Peyer's patch (tissue), 4 donors: ENCODE results near the gene HNRNPL. TPM values are rescaled to one million over a fixed set of nuclear protein-coding genes. Genes with fewer than 3 reads are reported as not detected.
A peak's percentile ranks its signal among the peaks of the same experiment; 100 is the strongest.
"Not testable (repeated sequence)": the region's sequence is repeated elsewhere in the genome, so short reads cannot be mapped to it uniquely, and the experiment has no call there.

Experiments used
- DNase-seq, 3 donors: peaks; one replicate each; pipeline ENCODE4 v3.0.0-alpha.2; 2017 to 2019
- H3K27ac ChIP-seq, 4 donors: fragments of 200-600 bp; sonication (generic); one replicate each; pipeline ENCODE4 v1.5.1; 2016 to 2019
- H3K27me3 ChIP-seq, 2 donors: fragments of 200-600 bp; sonication (generic); one replicate each; pipeline ENCODE4 v1.5.1; 2019
- H3K36me3 ChIP-seq, 3 donors: fragments of 200-600 bp; sonication (generic); one replicate each; pipeline ENCODE4 v1.5.1; 2016 to 2019
- H3K4me1 ChIP-seq, 4 donors: fragments of 200-600 bp; sonication (generic); one replicate each; pipeline ENCODE4 v1.5.1; 2016 to 2019
- H3K4me3 ChIP-seq, 4 donors: fragments of 200-600 bp; sonication (generic); 1 replicate in 3 of 4; 2 replicates in 1 of 4; pipeline ENCODE4 v1.5.1; 2016 to 2019; ENCODE audit warnings: mild to moderate bottlenecking in 1 of 4
- H3K9me3 ChIP-seq, 4 donors: fragments of 200-600 bp; sonication (generic); one replicate each; pipeline ENCODE4 v1.5.1; 2016 to 2019; ENCODE audit warnings: mild to moderate bottlenecking in 1 of 4
- POLR2A ChIP-seq, 2 donors: fragments of 450-650 bp; IDR thresholded peaks; one replicate each; pipeline ENCODE4 v1.5.1; 2017; ENCODE audit warnings: antibody characterized with exemption in 2 of 2, mild to moderate bottlenecking in 2 of 2, moderate library complexity in 2 of 2
- total RNA-seq, 4 donors: library from RNA; depleted of rRNA; stranded (reverse); fragments of >200 nt; gene quantifications; one replicate each; pipeline ENCODE4 v1.1.0, GENCODE V29; 2016
- TF ChIP-seq, protein P1 (sequence below), 6 experiments: fragments of 450-650 bp in 4 of 6; fragments of 200-600 bp in 2 of 6; sonication (generic) in 1 of 6; IDR thresholded peaks; one replicate each; pipeline ENCODE4 v1.5.1; 2017 to 2019; ENCODE audit warnings: antibody characterized with exemption in 6 of 6, mild to moderate bottlenecking in 3 of 6, moderate library complexity in 1 of 6

The HNRNPL gene
- total RNA-seq, 4 donors from 2014 or later = 149 to 229 (median 186) TPM

- TF ChIP-seq, protein P1, sequence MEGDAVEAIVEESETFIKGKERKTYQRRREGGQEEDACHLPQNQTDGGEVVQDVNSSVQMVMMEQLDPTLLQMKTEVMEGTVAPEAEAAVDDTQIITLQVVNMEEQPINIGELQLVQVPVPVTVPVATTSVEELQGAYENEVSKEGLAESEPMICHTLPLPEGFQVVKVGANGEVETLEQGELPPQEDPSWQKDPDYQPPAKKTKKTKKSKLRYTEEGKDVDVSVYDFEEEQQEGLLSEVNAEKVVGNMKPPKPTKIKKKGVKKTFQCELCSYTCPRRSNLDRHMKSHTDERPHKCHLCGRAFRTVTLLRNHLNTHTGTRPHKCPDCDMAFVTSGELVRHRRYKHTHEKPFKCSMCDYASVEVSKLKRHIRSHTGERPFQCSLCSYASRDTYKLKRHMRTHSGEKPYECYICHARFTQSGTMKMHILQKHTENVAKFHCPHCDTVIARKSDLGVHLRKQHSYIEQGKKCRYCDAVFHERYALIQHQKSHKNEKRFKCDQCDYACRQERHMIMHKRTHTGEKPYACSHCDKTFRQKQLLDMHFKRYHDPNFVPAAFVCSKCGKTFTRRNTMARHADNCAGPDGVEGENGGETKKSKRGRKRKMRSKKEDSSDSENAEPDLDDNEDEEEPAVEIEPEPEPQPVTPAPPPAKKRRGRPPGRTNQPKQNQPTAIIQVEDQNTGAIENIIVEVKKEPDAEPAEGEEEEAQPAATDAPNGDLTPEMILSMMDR (IDR thresholded peaks at IDR 0.05) = peak in 1 of 6 experiments; percentile 16
- peak; percentile 97 for TF ChIP-seq POLR2A (IDR thresholded peaks at IDR 0.05)
- peak within 1 kb of the TSS in 3 of 4 donors; percentile 37 to 67 (median 64) for H3K4me3 ChIP-seq
- peaks cover 0 to 17% (median 2%) of the 10 kb centered on the region in 4 donors for H3K4me1 ChIP-seq
- peak within 1 kb of the TSS in 3 of 4 donors; percentile 79 to 97 (median 88) for H3K27ac ChIP-seq
- H3K9me3 ChIP-seq = no peaks in the 10 kb centered on the region
- H3K27me3 ChIP-seq = no peaks in the 10 kb centered on the region
- peaks cover 0 to 22% (median 0%) of the 10 kb centered on the region in 3 donors for H3K36me3 ChIP-seq
- peak in 2 of 3 donors; percentile 93 for DNase-seq
These were observed 36.9 kb downstream of the HNRNPL start, which contains the start of gene LGALS4 for GRCh38 chr19:38812841-38813320. Gene LGALS4, minus strand, starts transcription at chr19:38812945. Its CDS starts 59 bp downstream, at chr19:38812886.

GRCh38 chr19:38812009-38812840 lies 37.6 kb downstream of the HNRNPL start:
- Histone ChIP-seq H3K27ac (peak overlapping the region in 3 of 4 donors; percentile 79 to 97 (median 88)), H3K4me1 (peaks cover 0 to 13% (median 2%) of the 10 kb centered on the region in 4 donors), H3K9me3 (no peaks in the 10 kb centered on the region), H3K27me3 (no peaks in the 10 kb centered on the region), H3K36me3 (peaks cover 0 to 18% (median 0%) of the 10 kb centered on the region in 3 donors), H3K4me3 (peak overlapping the region in 3 of 4 donors; percentile 37 to 67 (median 64))
- no peak for TF ChIP-seq POLR2A (IDR thresholded peaks at IDR 0.05)
- TF ChIP-seq, protein P1 (IDR thresholded peaks at IDR 0.05) = no peak
- DNase-seq = peak in 1 of 3 donors; percentile 64

DNA sequence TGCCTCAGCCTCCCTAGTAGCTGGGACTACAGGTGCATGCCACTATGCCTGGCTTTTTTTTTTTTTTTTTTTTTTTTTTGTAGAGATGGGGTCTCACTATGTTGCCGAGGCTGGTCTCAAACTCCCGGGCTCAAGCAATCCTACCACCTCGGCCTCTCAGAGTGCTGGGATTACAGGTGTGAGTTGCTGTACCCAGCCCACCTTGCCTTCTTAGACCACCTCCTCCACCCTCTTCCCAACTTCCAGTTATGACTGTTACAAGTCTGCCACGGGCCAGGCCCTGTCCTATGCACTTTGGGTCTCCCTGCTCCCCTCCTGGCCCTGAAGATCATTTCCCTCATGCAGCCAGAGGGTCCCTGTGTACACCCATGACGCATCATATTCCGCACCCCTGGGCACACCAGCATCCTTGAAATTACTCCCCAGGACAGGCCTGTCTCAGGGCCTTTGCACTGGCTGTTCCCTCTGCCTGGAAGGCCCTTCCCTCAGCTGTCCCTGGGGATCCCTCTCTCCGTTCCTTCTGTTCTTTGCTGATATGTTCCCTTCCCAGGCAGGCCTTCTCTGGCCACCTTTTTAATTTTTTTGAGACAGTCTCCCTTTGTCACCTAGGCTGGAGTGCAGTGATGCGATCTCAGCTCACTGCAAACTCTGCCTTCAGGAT lies 40.1 kb downstream of the HNRNPL start:
- Histone ChIP-seq H3K4me1 (peaks cover 0 to 8% (median 0%) of the 10 kb centered on the region in 4 donors), H3K36me3 (peaks cover 0 to 27% (median 0%) of the 10 kb centered on the region in 3 donors), H3K4me3 (peak overlapping the region in 2 of 4 donors; percentile 64 to 67), H3K27me3 (no peaks in the 10 kb centered on the region), H3K9me3 (no peaks in the 10 kb centered on the region), H3K27ac (peak overlapping the region in 1 of 4 donors; percentile 70)
- TF ChIP-seq, protein P1 (IDR thresholded peaks at IDR 0.05) = no peak
- no peak for TF ChIP-seq POLR2A (IDR thresholded peaks at IDR 0.05)
- no peak for DNase-seq

DNA sequence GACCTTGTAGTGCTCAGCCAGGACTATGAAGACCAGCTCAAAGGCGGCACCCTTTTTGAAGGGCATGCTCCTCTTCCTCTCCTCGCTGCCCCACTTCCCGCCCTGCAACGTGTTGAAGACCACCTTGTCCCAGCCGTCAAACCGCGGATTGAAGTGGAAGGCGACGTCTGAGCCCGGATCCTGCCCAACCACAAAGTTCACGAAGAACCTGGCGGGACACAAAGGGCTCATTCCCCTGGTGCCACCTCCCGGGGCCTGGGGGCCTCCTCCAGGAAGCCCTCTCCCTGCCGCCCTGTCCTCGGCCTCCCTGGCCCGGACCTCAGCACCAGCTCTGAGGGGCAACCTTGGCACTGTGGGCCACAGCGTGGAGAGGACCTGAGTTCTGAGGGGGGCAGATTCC lies 41.0 kb downstream of the HNRNPL start:
- H3K27ac ChIP-seq = peak overlapping the region in 1 of 4 donors; percentile 50
- peak overlapping the region in 2 of 4 donors; percentile 17 to 67 for H3K4me3 ChIP-seq
- H3K36me3 ChIP-seq = peaks cover 0 to 37% (median 0%) of the 10 kb centered on the region in 3 donors
- H3K27me3 ChIP-seq = no peaks in the 10 kb centered on the region
- H3K9me3 ChIP-seq = no peaks in the 10 kb centered on the region
- DNase-seq = no peak
- H3K4me1 ChIP-seq = peaks cover 0 to 8% (median 0%) of the 10 kb centered on the region in 4 donors
- no peak for TF ChIP-seq POLR2A (IDR thresholded peaks at IDR 0.05)
- TF ChIP-seq, protein P1 (IDR thresholded peaks at IDR 0.05) = no peak

GRCh38 chr19:38807374-38808098 lies 42.2 kb downstream of the HNRNPL start:
- peak overlapping the region in 2 of 4 donors; percentile 26 to 49 for H3K27ac ChIP-seq
- not testable (repeated sequence) for H3K9me3 ChIP-seq, H3K4me3 ChIP-seq, H3K4me1 ChIP-seq, H3K27me3 ChIP-seq, DNase-seq
- H3K36me3 ChIP-seq = peaks cover 0 to 47% (median 0%) of the 10 kb centered on the region in 3 donors
- TF ChIP-seq POLR2A (IDR thresholded peaks at IDR 0.05) = peak in 1 of 2 donors; percentile 28
